H1 (cell line): ENCODE measurements around the gene STK16. TPM values are rescaled to one million over a fixed set of nuclear protein-coding genes. Genes with fewer than 3 reads are reported as not detected.

Source experiments
- KDM1A ChIP-seq: fragments of 200-600, 300-600 bp; sonication (generic); IDR thresholded peaks from 2 replicates; pipeline ENCODE4 v1.7.1; 2016; ENCODE audit warnings: mild to moderate bottlenecking, low read length, borderline replicate concordance
- POU5F1 ChIP-seq: IDR thresholded peaks from 2 replicates; pipeline ENCODE4 v1.6.1; 2011; ENCODE audit warnings: low read depth, mild to moderate bottlenecking, low read length, moderate library complexity
- SAP30 ChIP-seq: fragments of 300-600 bp; sonication (generic); IDR thresholded peaks from 2 replicates; pipeline ENCODE4 v1.7.1; 2012; ENCODE audit warnings: low read length, moderate library complexity, mild to moderate bottlenecking, inconsistent platforms; ENCODE audit not compliant: insufficient read depth, insufficient replicate concordance
- polyA plus RNA-seq, 7 experiments: library from polyadenylated mRNA; depleted of rRNA in 3 of 7; stranded (reverse) in 5 of 7; unstranded in 2 of 7; fragments of >200 nt in 5 of 7; fragments of 200-250 nt in 2 of 7; gene quantifications; 1 replicate in 5 of 7; 2 replicates in 1 of 7; 4 replicates in 1 of 7; pipeline versions ENCODE4 v1.2.1 to v1.2.3, GENCODE V29; 2011 to 2013; ENCODE audit warnings: missing spikeins in 2 of 7, mixed read lengths in 2 of 7
- total RNA-seq: library from RNA; stranded (reverse); fragmentation: NEBNext Ultra II Directional; extraction: Animal tissue kit (Norgen Biotek cat#: 25700); gene quantifications from 2 replicates; pipeline ENCODE4 v1.2.1, GENCODE V29; 2021

The STK16 gene
- total and polyA plus RNA-seq, 2 of the 8 experiments (the other 6 are each of a cell fraction or from before 2014, with no cell fraction given) = 21.3 to 51.4 TPM

- no peak for TF ChIP-seq POU5F1
- no peak for TF ChIP-seq SAP30
- TF ChIP-seq KDM1A = no peak
Observed at GRCh38 chr2:219269362-219270054, 24.2 kb downstream of the STK16 start (continued).
